ELF-1 (cell line): ENCODE results near the gene ZSCAN26.
"Not testable (repeated sequence)": the region's sequence is repeated elsewhere in the genome, so short reads cannot be mapped to it uniquely, and the experiment has no call there.

Experiments used
- DNase-seq: peaks from one replicate; pipeline ENCODE4 v3.0.0-alpha.2; 2016; ENCODE audit warnings: low read depth, low spot score

Gene ZSCAN26

DNA sequence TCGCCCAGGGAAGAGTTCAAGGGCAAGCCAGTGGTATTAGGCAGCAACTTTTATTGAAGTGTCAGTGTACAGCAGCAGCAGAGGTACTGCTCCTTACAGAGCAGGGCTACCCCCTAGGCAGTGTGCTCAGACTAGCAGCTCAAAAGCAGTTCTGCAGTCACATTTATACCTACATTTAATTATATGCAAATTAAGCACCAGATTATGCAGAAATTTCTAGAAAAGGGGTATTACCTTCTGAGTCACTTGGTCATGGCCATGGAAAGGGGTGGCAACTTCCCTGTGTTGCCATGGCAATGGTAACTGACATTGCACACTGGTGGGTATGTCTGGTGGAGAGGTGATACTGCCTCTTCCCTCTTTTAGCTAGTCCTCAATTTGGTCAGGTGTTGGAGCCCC, 12.8 kb upstream of the ZSCAN26 start:
- DNase-seq, result no peak

DNA sequence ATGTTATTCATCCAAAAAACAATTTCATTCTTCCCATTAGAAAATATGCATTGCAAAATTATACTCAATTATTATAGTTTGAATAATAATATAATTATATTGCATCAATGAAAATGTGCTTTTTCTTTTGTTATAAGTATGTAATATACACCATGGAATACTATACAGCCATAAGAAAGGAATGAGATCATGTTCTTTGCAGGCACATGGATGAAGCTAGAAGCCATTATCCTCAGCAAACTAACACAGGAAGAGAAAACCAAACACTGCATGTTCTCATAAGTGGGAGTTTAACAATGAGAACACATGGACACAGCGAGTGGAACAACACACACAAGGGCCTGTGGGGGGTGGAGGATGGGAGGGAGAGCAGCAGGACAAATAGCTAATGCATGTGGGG, 9.9 kb upstream of the ZSCAN26 start:
- no peak for DNase-seq

DNA sequence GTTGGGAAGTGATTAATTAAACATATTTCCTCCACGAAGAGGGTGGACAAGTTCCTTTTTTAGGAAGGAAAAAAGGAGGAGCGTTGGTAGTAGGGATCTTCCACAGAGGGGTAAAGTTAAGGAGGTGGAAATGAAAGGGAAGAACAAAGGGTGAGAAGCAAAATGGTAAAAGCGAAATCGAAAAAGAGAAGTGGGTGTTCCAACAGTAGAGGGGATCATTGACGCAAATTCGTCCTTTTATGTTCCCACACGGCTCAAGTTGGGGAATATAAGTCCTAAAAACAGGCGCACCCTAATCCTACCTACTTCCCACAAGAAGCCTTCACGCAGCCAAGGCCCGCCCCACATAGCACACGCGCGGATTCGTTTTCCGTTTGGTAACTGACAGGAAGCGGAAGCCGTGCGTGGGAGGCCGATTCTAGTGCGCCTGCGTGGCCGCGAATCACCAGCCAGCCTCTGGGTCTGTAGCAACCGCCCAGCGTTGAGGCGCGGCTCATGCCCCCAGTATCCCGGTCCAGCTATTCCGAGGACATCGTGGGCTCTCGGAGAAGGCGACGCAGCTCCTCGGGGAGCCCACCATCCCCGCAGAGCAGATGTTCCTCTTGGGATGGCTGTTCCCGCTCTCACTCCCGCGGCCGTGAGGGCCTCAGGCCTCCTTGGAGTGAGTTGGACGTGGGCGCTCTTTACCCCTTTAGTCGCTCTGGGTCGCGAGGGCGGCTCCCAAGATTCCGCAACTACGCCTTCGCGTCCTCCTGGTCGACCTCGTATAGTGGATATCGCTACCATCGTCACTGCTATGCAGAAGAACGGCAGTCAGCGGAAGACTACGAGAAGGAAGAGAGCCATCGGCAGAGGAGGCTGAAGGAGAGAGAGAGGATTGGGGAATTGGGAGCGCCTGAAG, 7.8 kb upstream of the ZSCAN26 start, which contains the start of gene NKAPL:
NKAPL (plus strand) TSS at position 421 of the 901 bp plus-strand sequence; CDS start at position 496, 75 bp downstream.
- no peak for DNase-seq

DNA sequence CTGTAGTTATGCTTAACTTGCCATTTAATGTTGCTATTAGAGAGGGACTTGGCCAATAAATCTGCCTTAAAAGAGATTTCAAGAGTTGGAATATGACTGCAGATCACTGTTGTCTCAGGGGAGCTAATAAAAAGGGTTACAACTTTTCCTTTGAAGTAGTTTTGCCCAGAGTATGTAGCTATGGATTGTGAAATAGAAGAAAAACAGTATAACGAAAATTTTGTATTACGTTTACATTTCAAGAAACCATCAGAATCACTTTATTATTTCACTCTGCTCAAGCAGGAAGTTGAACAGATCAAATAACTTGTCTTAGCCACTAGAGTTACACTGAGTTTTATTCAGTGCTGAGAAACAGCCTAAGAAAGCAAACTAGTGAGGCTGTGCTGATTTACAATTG, 3.0 kb upstream of the ZSCAN26 start:
- DNase-seq, result no peak

DNA sequence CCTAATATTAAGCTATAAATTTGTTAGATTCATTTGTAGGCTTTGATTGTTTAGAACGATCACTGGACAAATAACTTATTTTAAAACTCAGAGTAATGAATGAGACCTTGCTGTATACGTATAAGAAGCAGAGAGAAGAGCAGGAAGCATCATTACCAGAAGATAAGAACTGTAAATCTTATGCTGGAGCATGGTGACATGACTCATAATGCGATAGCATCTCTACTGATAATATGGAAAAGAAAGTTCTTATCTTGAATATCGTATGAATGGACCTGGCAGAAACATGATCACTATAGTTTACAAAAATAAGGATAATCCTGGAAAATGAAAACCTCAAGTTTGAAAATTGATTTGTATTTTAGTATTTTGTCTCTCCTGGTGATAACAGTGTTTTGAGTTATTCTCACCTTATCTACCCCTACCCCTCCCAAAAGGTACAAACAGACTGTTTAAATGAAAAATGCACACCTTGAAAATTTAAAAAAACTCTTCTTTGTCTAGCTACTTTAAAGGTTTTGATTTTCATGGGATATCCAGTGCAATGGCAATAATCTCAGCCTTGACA, 2.0 kb upstream of the ZSCAN26 start:
- no peak for DNase-seq

DNA sequence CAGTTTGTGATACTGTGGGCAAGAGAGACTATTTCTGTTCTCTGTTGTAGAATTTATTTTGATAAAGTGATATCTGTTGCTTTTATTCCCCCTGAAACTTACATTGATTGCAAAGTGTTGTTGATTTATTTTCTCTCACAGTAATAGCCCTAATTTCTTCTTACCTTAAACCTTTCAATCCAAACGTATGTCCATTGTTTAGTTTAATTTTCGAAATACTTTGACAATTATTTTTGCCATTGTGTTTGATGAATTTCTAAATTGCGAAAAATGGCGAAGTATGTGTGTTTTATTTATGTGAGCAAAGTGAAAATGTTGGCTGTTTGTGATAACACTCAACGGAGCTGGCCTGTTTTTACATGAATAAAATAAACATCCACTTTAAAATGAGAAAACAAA, 381 bp upstream of the ZSCAN26 start:
- no peak for DNase-seq

DNA sequence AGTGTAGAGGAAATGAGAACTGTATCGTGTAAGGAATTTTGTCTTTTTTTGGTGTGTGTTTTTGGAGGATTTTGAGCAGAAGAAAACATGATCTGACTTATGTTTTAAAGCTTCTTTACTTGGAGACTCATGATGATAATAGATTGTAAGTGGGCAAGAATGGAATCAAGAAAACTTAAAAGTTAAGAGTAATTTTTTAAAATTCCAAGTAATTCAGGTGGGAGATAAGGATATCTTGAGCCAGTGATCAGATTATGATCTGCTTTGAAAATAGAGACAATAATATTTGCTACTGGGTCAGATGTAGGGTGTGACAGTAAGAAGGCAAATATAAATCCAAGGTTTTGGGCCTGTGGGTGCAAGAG, 734 bp downstream of the ZSCAN26 start:
- no peak for DNase-seq

DNA sequence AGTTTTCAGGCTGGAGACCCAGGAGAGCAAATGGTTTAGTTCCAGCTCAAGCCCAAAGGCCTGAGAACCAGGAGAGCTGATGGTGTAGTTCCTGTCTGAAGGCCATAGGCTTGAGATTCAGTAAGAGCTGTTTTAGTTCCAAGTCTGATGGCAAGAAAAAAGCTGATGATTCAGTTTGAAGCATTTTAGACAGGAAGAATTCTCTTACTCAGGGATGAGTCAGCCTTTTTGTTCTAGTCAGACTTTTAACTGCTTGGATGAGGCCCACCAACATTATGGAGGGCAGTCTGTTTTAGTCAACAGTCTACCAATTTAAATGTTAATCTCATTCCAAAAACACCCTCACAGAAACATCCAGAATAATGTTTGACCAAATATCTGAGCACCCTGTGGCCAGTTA, 2.5 kb downstream of the ZSCAN26 start:
- DNase-seq, result no peak

DNA sequence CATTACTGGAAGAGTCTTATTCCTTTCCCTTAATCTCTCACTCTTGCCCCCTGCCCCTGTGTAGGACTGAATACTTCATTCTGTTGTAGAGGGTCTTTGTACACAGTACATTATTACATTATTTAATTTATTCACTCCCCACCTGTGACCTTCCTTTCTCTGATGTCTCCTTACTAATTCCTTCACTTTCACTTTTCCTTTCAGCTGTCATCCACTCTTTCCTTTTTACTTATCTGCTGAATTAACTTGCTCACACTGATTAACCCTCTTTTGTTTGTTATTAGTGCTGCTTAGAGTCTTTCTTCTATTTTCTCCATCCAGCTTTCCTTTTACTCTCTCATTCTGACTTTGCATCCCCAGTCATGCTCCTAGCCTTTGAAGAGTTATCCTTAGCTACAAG, 7.9 kb downstream of the ZSCAN26 start:
- no peak for DNase-seq

DNA sequence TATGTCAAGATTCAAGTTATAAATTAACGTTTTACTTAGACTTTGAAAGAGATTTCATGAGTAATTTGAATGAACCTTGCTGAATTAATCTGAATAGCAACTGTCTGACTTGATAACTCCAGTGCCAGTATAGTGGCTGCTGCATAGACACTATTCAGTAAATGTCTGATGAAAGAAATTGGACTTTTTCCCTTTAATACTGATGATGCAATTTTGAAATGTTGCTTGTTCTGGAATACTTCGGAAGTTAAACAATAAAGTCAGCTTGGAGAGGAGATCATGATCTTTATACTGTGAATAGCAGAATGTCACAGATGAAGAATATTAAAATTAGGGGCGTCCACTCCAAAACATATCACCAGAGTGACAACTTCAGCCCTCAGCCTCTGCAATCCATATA, 10.8 kb downstream of the ZSCAN26 start:
- DNase-seq, result no peak

DNA sequence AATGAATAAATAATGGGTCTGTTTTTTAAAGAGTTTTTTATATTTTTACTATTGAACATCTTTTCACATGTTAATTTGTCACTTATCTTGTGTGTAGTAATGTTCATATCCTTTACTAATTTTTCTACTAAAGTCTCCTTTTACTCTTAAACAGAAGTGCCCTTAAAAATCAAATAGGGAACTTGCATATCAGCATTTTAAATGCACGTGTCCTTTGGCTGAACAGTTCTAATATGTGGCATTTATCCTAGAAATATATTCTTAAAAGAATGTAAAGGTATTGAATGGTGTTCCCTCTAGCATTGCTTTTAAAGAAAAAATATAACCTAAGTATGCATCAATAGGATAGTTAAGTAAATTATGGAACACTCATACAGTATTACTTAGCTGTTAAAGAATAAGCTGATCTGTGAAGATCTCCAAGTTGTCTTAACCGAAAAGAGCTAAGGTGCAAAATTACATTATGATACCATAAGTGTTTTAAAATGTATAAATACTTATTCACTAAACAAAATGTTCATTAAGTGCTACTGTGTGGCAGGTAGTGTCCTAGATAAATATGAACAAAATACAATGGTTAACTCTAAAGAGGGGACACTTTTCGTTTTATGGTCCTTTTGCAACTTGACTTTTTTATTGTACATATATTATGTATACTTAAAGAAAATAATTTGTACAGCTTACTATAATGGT, 13.8 kb downstream of the ZSCAN26 start:
- DNase-seq, result no peak

DNA sequence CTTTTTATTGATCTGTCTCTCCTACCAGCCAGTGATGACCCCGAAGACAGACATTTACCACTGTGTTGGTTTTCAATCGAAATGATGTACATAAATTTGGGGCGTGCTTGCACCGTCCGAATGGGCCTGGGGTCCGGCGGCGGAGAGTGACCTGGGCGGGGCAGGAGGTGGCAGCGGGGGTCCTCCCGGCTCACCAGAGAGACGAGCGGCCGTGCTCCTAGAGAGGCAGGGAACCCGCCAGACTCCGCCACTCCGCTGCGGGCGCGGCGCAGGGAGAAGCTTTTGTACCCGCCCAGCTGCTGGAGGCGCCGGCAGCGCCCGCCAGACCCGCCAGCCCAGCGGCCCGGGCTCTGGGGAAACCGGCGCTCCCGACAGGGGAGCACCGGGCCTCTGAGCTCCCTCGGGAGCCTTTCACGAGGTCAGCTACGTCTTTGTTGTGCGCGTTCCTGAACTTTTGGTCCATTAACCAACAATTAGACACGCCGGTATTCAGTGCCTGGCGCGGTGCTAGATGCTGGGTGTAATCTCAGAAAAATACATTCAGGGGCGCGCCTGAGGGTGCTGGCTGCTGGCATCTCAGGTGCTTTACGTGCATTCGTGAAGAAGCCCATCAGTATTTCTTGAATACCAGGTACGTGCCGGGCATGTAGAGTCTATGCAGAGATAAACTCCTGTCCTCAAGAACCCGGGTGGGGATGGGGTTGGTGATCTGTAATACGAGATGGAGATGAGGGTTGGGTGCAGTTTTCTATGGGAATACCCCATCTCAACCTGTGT, 14.5 kb downstream of the ZSCAN26 start, which contains the start of gene PGBD1:
PGBD1 (plus strand) TSS at position 285 of the 777 bp plus-strand sequence. CDS start 2,242 bp downstream, outside the sequence.
- DNase-seq, result peak; percentile 92

DNA sequence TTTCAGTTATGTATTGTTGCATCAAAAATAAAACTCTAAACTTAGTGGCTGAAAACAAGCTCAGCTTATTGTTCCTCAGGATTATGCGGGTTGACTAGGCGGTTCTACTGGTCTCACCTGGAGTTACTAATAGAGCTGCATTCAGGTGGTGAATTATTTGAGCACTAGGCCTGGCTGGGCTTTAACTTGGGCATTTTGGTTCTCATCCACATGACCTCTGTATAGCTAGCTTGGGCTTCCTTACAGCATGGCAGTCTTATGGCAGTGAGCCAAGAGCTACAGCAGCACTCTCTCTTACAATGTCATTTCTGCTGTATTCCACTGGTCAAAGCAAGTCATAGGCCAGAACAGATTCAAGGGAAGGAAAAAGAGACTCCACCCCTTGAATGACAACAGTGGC, 16.0 kb downstream of the ZSCAN26 start:
- DNase-seq, result no peak

DNA sequence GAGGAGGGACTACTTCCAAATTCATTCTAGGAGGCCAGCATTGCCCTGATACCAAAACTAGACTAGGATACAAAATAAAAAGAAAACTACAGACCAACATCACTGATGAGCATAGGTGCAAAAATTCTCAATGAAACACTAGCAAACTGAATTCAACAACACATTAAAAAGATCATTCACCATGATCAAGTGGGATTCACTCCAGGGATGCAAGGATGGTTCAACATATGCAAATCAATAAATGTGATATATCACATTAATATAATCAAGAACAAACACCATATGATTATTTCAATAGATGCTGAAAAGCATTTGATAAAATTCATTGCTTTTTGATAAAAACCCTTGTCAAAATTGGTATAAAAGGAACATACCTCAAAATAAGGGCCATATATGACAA, 24.6 kb downstream of the ZSCAN26 start:
- no peak for DNase-seq

DNA sequence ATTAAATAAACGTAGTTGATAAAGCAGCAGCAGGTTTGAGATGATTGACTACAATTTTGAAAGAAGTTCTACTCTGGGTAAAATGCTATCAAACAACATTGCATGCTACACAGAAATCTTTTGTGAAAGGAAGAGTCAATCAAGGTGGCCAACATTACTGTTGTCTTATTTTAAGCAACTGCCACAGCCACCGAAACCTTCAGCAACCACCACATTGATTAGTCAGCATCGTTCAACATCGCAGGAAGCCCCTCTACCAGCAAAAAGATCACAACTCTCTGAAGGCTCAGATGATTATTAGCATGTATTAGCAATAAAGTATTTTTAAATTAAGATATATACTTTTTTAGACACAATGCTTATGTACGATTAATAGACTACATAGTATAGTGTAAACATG, 28.4 kb downstream of the ZSCAN26 start:
- DNase-seq, result no peak

DNA sequence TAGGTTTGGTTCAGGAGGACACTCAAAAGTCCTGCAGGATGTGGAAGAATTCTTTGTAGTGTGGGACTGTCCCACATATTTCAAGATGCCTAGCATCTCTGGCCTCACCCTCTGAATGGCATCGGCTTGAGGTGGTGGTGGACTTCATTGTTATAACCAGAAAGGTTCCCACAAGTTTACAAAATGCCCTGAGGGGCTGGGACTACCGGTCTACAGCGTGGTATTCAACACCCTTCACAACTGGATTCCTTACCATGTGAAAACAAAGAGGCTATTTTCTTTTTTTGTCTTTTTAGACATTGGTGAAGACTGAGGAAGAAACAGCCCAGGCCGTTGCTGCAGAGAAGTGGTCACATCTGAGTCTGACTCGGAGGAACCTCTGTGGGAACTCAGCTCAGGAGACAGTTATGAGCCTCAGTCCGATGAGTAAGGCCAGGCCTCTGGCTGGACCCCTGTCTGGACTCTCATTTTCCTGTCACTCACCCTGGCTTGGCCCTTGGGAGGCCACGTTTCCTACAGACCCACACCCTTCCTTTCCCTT, 29.6 kb downstream of the ZSCAN26 start:
- DNase-seq, result peak; percentile 60

DNA sequence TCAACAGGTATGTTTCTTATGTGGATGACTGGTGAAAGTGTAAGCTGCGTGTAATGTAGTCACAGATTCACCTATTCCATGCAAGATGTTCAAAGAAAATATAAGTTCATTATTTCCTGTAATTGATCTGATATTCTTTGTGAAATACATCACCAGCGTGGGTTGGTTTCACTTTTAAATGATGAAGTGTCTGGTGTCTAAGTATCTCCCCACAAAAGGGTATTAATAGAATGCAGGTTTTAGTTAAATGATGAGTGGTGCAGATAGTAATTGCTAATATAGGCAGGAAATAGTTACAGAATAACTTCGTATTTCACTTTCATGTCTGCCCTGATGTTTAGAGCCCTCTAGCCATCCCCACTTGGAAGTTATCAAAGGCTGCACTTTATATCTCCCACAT, 36.6 kb downstream of the ZSCAN26 start:
- no peak for DNase-seq

DNA sequence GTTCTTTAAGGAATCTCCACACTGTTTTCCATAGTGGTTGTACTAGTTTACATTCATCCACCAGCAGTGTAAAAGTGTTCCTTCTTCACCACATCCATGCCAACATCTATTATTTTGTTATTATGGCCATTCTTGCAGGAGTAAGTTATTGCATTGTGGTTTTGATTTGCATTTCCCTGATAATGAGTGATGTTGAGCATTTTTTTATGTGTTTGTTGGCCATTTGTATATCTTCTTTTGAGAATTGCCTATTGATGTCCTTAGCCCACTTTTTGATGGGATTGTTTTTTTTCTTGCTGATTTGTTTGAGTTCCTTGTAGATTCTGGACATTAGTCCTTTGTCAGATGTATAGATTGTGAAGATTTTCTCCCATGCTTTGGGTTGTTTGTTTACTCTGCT, 39.4 kb downstream of the ZSCAN26 start:
- DNase-seq, result not testable (repeated sequence)

DNA sequence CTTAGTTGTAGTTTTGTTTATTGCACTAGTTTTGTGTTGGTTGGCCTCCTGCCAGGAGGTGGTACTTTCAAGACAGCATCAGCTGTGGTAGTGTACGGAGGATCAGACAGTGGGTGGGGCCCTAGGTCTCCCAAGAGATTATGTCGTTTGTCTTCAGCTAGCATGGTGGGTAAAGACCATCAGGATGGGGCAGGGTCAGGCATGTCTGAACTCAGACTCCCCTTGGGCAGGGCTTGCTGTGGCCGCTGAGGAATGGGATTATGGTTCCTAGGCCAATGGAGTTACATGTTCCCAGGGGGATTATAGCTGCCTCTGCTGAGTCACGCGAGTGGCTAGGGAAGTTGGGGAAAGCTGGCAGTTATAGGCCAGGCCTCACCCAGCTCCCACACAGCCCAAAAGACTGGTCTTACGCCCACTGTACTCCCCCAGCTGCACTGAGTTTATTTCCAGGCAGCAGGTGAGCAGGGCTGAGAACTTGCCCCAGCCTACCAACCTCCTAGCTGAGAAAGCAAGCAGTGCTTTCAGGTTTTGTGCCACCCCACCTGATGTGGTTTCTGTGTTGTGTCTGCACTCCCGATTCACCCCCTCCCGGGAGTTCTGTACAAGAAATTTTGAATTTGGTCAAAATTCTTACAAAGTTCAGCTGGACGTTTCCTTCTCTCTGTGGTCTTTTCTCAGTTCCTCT, 44.3 kb downstream of the ZSCAN26 start:
- no peak for DNase-seq

DNA sequence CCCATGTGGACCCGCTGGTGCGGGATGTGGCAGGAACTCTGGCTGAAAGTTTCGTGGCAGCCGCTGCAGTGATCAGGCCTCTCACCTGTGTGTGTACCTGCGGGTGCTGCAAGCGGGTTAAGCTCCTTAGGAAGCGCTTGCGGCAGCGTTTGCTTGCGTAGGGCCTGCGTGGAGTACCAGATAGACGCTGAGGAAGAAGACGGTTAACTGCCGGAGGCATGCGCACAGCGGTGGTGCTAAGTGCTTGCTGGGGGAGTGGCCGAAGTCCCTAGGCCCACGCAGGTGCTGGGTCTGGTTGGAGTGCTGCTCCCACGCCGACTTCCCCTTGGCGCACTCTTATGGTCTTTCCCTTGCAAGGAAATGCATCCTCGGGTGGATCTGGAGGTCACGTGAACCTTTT, 46.0 kb downstream of the ZSCAN26 start:
- DNase-seq, result no peak

DNA sequence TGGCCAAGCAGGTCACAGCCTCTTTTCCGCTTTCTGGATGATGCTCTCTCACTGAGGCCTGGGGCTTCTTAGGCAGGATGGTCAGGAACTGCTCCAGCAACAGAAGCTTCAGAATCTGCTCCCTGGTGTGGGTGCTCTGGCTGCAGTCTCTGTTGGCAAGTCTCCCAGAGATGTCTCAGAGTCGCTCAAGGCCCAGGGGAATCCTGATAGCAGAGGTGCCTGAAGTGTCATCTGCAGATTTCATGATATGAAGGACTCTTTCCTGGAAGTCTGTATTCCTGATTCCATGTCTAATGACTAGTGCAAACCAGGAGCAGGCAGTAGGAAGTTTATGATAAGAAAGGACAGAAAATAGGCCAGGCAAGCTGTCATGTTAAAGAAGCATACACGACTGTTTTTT, 48.7 kb downstream of the ZSCAN26 start:
- no peak for DNase-seq
